ENCODE results near the gene CAMTA2.

The CAMTA2 gene

GRCh38 chr17:5000237-5000639, 12.8 kb upstream of the CAMTA2 start:
- no peak for DNase-seq

DNA sequence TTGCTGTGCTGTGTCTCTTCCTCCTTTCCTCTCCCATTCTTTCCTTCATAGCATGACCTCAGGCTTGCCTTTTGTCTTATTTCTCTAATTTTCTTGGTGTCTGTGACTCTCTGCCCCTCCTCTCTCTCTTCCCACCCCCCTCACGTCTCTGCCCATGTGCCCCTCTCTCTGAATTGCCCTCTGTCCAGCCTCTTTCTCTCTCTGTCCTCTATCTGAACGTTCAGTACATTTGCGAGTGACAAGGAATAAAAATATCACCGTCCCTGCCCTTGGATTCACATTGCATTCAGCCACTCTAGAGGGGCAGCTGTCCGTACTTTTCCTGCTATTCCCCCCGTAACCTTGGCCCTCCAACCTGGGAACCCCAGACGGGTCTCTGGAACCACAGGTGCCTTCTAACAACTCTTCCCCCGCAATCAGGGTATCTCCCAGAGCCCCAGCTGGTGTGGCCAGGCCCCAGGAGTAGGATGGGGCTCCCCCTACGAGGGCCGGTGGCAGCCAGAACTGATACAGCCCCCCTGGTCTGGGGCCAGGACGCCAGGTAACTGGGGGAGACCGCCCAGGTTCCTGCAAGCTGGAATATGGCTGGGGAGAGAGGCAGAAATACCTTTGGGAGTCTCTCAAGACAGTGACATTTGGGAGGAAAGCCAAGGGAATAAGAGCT, 12.1 kb upstream of the CAMTA2 start:
- no peak for DNase-seq

- no peak for DNase-seq
Observed at GRCh38 chr17:4998732-4999429, 11.4 kb upstream of the CAMTA2 start.

DNA sequence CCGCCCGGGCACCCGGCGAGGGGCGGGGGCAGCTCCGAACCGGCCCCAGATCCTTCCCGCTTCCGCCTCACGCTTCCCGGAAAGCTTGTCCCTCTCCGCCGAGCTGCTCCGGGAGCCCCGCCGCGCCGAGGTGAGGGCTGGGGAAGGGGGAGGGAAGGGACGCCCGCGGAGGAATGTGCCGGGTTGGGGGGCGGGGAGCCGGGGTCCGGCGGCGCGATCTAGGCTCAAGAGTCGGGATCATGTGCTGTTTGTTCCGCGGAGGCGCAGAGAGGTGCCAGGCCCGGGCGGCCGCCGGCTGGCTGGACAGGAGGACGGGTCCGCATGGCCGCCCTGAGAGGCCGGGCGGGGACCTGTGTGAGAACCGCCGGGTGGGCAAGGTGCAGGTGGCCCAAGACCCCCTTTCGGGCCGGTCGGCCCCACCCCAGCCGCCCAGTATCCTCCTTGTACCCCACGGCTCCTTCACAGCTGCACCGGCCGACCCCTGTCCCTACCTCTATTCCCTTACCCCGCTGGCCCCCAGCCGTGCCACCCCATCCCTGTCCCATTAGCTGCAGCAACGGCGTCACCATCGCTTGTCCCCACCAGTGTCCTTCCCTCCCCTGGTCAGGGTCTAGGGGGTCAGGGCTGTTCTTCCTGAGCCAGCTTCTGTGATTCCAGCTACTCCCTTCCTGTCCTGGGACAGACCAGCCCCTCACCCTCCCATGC, 10.7 kb upstream of the CAMTA2 start:
- DNase-seq: peak; percentile 78

DNA sequence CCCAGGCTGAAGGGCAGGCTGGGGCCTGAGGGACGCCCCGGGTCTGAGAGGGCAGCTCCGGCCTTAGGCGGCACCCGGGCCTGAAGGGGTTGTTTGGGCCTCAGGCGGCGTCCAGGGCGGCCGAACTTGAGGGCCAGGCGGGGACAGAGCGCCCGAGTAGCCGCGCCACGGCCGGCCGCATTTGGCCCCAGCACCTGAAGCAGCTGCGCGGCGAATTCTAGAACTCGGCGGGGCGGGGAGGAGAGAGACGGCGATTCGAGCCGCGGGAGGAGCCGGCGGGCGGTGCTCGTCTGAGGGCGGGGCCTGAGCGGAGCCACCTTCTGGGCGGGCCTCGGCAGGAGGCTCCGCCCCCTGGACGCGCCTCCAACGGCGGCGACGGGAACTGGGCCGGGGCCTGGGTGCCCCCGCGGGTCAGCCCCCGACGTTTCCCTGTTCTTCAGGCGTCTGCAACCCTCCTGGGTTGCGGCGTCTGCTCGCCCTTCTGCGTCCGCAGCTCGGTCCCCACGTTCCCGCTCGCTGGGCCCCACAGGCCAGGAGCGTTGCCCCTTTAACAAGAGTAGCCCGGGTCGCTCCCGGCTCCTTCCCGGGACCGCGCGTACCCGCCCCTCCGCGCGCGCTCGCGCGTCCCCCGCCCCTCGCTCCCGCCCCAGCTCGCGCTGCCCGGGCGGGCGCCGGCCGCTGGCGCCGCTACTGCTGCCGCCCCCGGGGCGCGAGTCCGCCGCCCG, 10.0 kb upstream of the CAMTA2 start, which contains the start of the genes INCA1 and KIF1C:
TSS of gene INCA1 (minus strand) at position 221 of the 725 bp plus-strand sequence. CDS start 3,085 bp downstream, outside the sequence.
TSS of gene KIF1C (plus strand) at position 649 of the 725 bp plus-strand sequence. CDS start 2,297 bp downstream, outside the sequence.
- DNase-seq: peak; percentile 97

DNA sequence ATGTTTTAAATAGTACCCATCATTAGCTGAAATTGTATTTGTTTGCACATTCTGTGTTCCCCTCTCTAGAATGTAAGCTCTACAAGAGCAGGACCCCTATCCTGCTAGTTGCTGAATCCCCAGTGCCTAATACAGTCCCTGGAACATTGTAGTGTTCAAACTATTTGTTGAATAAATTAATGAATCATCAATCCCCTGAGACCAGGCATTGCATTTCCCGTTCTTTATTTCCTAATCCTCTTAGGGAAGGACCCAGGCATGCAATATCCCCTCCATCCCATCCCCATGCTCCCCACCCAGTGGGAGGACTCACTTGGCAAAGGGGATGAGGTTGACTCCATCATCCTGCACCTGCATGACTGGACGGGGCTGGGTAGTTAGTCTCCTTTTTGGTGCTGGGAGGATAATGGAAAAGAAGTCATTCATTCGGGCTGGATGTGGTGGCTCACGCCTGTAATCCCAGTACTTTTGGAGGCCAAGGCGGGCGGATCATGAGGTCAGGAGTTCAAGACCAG, 6.7 kb upstream of the CAMTA2 start:
- no peak for DNase-seq

DNA sequence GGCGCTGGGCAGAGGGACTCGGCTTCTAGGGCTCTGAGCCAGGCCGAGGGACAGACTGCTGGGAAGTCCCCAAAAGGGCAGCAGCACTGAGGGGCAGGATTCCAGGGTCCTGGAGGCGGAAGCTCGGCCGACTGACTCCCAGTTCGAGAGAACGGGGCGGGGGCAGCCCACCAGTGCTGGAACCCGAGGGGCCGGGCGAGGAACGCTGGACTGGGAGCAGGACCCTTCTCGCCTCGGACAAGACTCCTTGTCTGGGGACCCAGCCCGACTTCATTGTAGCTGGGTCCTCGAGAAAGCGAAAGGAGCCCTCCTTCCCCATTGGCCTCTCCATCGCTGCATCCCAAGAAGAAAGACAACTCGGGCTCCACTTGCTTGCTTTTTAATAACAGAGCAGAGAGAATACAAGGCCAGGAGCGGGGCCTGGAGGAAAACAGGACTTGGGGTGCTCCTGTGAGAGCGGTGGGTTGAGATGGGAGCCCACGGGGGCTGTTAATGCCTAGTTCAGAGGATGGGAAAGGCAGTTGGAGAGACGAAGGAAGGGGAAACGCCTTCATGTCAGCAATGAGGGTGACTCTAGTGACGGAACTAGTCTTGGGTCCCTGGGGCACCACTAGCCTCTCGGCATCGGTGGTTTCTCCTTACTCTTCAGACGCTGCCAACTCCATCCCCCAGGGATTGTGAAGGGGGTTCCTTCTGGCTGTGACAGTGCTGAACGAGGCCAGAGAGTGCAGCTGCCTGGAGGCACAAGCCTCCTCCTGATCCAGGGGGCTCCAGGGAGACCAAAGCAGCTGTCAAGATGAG, 492 bp upstream of the CAMTA2 start:
- no peak for DNase-seq

- DNase-seq: no peak
Observed at GRCh38 chr17:4986403-4986802, 1.1 kb downstream of the CAMTA2 start.

DNA sequence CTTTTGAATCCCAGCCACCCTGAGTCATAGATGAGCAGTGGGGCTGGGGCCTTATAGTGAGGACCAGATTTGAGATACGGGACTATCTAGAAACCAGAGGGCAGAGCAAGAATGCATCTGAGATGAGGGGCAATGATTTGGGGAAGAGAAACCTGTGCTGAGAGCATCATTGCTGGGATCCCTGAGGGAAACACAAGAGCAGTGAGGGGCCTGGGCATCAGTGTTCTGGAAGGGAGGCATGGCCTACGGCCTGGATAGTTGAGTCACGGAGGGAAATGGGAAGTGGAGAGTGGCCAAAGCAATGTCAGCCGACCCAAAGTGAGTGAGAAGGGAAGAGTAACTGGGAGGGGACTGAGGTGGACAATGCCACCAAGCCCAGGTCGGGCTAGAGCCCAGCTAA, 5.2 kb downstream of the CAMTA2 start:
- DNase-seq: no peak

- peak; percentile 93 for DNase-seq
Observed at GRCh38 chr17:4980644-4981216, 6.7 kb downstream of the CAMTA2 start.

- DNase-seq: no peak
Observed at GRCh38 chr17:4978726-4979125, 8.7 kb downstream of the CAMTA2 start.

GRCh38 chr17:4974115-4974670, 13.3 kb downstream of the CAMTA2 start:
- DNase-seq: no peak

DNA sequence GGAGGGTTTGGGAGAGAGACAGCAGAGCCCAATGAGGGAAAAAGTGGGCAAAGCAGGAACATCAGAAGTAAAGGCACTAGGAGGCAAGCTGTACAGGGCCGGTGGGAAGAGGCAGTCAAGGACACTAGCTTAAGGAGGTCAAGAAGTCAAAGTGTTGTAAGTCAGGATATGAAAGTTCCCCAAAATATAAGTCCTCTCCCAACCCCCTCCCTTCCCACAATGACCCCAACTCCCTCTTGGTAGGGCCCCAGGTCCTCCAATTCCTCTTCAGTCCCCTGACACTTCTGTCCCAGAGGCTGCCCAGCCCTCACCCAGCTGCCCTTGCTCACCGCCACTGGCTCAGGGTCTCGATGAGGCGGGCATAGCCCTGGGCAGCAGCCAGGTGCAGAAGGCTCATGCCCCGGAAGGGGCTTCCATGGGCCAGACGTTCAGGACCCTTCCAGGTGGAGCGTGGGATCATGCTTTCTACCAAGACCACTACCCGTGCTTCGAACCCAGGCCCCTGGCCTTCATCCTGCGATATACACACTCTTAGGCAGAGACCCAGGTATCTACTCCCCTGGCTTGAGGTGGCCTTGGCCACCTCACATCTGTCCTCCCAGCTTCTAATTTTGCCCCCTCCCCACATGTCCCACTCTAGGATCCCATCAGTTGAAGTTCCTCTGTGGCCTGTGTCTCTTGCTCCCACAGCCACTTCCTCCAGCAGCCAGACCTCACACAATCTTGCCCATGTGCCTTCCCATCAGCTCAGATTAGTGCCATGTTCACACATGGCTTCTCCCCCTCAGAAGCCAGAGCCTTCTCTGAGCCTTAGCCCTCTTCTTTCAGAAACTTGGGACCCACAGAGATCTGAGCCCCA, 14.0 kb downstream of the CAMTA2 start:
- DNase-seq: no peak

GRCh38 chr17:4972752-4973151, 14.7 kb downstream of the CAMTA2 start:
- DNase-seq: no peak

- no peak for DNase-seq
Observed at GRCh38 chr17:4972322-4972721, 15.2 kb downstream of the CAMTA2 start.

GRCh38 chr17:4971826-4972225, 15.6 kb downstream of the CAMTA2 start:
- no peak for DNase-seq

GRCh38 chr17:4970273-4970672, 17.2 kb downstream of the CAMTA2 start:
- DNase-seq: no peak

GRCh38 chr17:4969551-4970173, 17.8 kb downstream of the CAMTA2 start:
- no peak for DNase-seq

- DNase-seq: peak; percentile 35
Observed at GRCh38 chr17:4969047-4969550, 18.4 kb downstream of the CAMTA2 start.
